ENCODE results near the gene CNTNAP2. TPM values are rescaled to one million over a fixed set of nuclear protein-coding genes. Genes with fewer than 3 reads are reported as not detected.

Gene CNTNAP2
- total and polyA plus RNA-seq, 2 experiments from 2014 or later: not detected

DNA sequence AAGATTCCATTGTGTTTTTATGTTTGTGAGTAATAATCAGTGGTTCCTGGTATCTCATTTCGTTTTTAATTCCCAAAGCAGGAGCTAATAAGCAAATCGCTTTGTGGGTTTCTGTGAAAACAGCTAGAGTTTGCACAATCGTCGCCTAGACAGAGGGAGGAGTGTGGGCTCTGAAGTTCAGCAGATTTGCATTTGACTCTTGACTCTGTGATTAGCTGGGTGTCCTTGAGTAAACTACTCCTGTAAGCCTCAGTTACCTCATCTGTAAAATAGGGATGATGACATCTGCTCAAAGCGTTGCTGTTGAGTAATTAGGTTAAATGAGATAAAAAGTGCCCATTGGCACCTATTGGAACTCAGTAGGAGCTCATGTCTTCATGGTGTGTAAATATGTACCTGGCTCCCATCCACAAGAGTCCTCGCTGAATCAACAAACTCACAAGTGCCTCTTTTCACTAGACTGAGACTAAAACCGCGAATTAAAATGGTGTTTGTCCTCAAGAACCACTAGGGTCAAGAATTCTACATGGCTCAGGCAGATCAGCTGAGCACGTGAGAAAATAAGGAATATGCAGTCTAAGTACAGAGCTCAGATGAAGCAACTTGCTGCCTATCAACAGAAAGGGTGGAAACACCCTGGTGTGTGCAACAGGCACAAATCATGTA is 2088.2 kb downstream of the CNTNAP2 start:
- no peak overlapping the region for H3K4me2 ChIP-seq (ENCODE audit: unreplicated experiment)
- 17 to 19% methylated on average over 9 of the region's 9 CpGs for WGBS, 2 experiments (ENCODE audit: low coverage in 1 of 2, low lambda C conversion rate in 2 of 2, missing lambda C conversion rate in 2 of 2)
- H3K79me2 ChIP-seq (ENCODE audit: insufficient read depth): no peaks in the 10 kb centered on the region
- H3K9me3 ChIP-seq (ENCODE audit: low read depth): no peaks in the 10 kb centered on the region
- no peaks in the 10 kb centered on the region for H3K36me3 ChIP-seq (ENCODE audit: low read depth)
- DNase-seq: no peak
- H3K27me3 ChIP-seq (replicated peaks; ENCODE audit: insufficient read depth): no peaks in the 10 kb centered on the region
- H4K20me1 ChIP-seq (ENCODE audit: insufficient read depth): no peaks in the 10 kb centered on the region
- TF ChIP-seq EZH2 (IDR thresholded peaks at IDR 0.05; ENCODE audit: insufficient read depth, poor library complexity, severe bottlenecking) (no peak), EZH2phosphoT487 (IDR thresholded peaks at IDR 0.05; ENCODE audit: insufficient read depth, low read depth) (no peak)
- H3K9ac ChIP-seq: no peak overlapping the region
- no peaks in the 10 kb centered on the region for H3K4me1 ChIP-seq (ENCODE audit: insufficient read depth)
- no peak overlapping the region for H2AFZ ChIP-seq
- in situ Hi-C loops (cut with MboI): no loop called here
- no peaks in the 10 kb centered on the region for H3F3A ChIP-seq (ENCODE audit: insufficient read depth)
- H3K27ac ChIP-seq: no peak overlapping the region
- no peaks in the 10 kb centered on the region for H3K9me2 ChIP-seq (ENCODE audit: insufficient read depth)
- no peak overlapping the region for H3K4me3 ChIP-seq

DNA sequence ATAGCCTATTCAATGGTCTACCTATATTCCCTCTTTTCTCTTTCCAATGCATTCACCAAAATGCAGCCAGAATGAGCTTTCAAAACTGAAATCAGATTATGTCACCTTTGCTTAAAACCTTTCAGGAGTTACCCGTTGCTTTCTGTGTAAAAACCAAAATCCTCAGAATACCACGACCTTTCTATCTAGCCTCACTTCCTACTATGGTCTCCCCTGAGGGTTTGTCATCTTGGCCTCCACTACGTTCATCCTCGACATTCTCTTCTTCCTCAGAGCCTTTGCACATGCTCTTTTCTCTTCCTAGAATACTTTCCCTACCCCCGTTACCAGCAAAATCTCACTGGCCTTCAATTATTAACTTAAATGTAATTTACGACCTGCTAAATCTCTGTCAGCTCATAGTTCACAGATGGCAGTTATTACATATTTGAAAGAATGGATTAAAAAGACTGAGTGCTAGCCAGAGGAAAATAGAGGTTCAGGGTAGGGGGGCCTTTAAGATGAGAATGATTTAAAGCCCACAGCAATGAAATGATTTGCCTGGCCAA is 2093.1 kb downstream of the CNTNAP2 start:
- H3K79me2 ChIP-seq (ENCODE audit: insufficient read depth): no peaks in the 10 kb centered on the region
- no peaks in the 10 kb centered on the region for H3K9me2 ChIP-seq (ENCODE audit: insufficient read depth)
- no peak for TF ChIP-seq EZH2 (IDR thresholded peaks at IDR 0.05; ENCODE audit: insufficient read depth, poor library complexity, severe bottlenecking)
- no peaks in the 10 kb centered on the region for H3K27me3 ChIP-seq (replicated peaks; ENCODE audit: insufficient read depth)
- no peak overlapping the region for H3K27ac ChIP-seq
- 7 to 9% methylated on average over 6 of the region's 6 CpGs for WGBS, 2 experiments (ENCODE audit: low coverage in 1 of 2, low lambda C conversion rate in 2 of 2, missing lambda C conversion rate in 2 of 2)
- H2AFZ ChIP-seq: no peak overlapping the region
- no peaks in the 10 kb centered on the region for H3F3A ChIP-seq (ENCODE audit: insufficient read depth)
- H3K9me3 ChIP-seq (ENCODE audit: low read depth): no peaks in the 10 kb centered on the region
- no peaks in the 10 kb centered on the region for H4K20me1 ChIP-seq (ENCODE audit: insufficient read depth)
- H3K4me2 ChIP-seq (ENCODE audit: unreplicated experiment): no peak overlapping the region
- no peak overlapping the region for H3K4me3 ChIP-seq
- DNase-seq: no peak
- no peaks in the 10 kb centered on the region for H3K36me3 ChIP-seq (ENCODE audit: low read depth)
- in situ Hi-C loops (cut with MboI): no loop called here
- H3K9ac ChIP-seq: no peak overlapping the region
- H3K4me1 ChIP-seq (ENCODE audit: insufficient read depth): no peaks in the 10 kb centered on the region

DNA sequence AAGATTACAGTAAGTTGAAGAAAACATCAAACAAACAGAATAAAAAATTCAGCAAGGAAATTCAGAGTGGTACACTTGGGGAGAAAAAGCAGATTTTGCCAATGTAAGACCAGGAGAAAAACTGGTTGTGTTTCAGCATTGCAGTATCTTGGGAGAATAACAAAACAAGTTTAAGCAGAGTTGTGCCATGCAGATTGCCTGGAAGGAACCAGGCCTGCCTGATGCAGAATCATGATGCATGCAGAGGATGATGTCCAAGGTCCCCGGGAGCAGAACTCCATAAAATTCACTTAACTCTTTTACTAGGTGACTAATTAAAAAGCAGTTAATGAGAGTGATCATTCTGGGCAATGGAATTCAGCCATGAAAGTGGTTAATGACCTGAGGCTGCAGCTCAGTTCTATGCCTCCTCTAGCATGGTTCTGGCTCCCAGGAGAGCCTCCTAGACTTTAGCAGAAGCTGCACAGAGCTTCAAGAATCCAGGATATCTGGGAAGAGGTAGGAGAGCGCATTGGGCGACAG is 2094.3 kb downstream of the CNTNAP2 start:
- H3F3A ChIP-seq (ENCODE audit: insufficient read depth): no peaks in the 10 kb centered on the region
- no peak for DNase-seq
- H3K9me2 ChIP-seq (ENCODE audit: insufficient read depth): no peaks in the 10 kb centered on the region
- in situ Hi-C loops (cut with MboI): no loop called here
- no peak overlapping the region for H3K27ac ChIP-seq
- no peak for TF ChIP-seq EZH2 (IDR thresholded peaks at IDR 0.05; ENCODE audit: insufficient read depth, poor library complexity, severe bottlenecking)
- TF ChIP-seq EZH2phosphoT487 (IDR thresholded peaks at IDR 0.05; ENCODE audit: insufficient read depth, low read depth): no peak
- no peak overlapping the region for H3K4me3 ChIP-seq
- H3K27me3 ChIP-seq (replicated peaks; ENCODE audit: insufficient read depth): no peaks in the 10 kb centered on the region
- no peaks in the 10 kb centered on the region for H3K9me3 ChIP-seq (ENCODE audit: low read depth)
- no peaks in the 10 kb centered on the region for H4K20me1 ChIP-seq (ENCODE audit: insufficient read depth)
- 29 to 35% methylated on average over 3 of the region's 3 CpGs for WGBS, 2 experiments (ENCODE audit: low coverage in 1 of 2, low lambda C conversion rate in 2 of 2, missing lambda C conversion rate in 2 of 2)
- H2AFZ ChIP-seq: no peak overlapping the region
- H3K4me2 ChIP-seq (ENCODE audit: unreplicated experiment): no peak overlapping the region
- no peak overlapping the region for H3K9ac ChIP-seq
- no peaks in the 10 kb centered on the region for H3K4me1 ChIP-seq (ENCODE audit: insufficient read depth)
- no peaks in the 10 kb centered on the region for H3K79me2 ChIP-seq (ENCODE audit: insufficient read depth)
- no peaks in the 10 kb centered on the region for H3K36me3 ChIP-seq (ENCODE audit: low read depth)

DNA sequence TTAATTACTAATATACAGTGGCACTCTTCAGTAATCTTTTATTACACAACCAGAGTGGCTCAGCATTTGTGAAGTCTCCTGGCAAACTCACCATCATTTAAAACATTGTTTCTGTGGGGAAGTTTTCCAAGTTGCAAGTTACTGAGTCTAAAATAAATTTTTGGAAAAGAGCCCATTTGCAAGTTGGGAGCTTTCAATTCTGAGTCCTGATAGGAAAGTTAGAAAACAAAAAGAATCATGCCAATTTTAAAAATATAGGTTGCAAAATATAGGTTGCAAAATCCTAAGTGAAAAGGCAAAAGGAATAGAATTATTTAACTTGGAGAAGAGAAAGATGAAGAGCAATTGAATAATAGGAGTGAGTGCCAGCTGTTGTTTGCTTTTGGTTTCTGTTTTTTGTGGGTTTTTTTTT is 2095.1 kb downstream of the CNTNAP2 start:
- no peaks in the 10 kb centered on the region for H3K79me2 ChIP-seq (ENCODE audit: insufficient read depth)
- no peak overlapping the region for H3K27ac ChIP-seq
- no peaks in the 10 kb centered on the region for H3K9me2 ChIP-seq (ENCODE audit: insufficient read depth)
- in situ Hi-C loops (cut with MboI): no loop called here
- no peak overlapping the region for H3K4me3 ChIP-seq
- no peaks in the 10 kb centered on the region for H3K36me3 ChIP-seq (ENCODE audit: low read depth)
- H3K4me2 ChIP-seq (ENCODE audit: unreplicated experiment): no peak overlapping the region
- H3F3A ChIP-seq (ENCODE audit: insufficient read depth): no peaks in the 10 kb centered on the region
- H3K9ac ChIP-seq: no peak overlapping the region
- TF ChIP-seq EZH2 (IDR thresholded peaks at IDR 0.05; ENCODE audit: insufficient read depth, poor library complexity, severe bottlenecking): no peak
- TF ChIP-seq EZH2phosphoT487 (IDR thresholded peaks at IDR 0.05; ENCODE audit: insufficient read depth, low read depth): no peak
- no peaks in the 10 kb centered on the region for H3K27me3 ChIP-seq (replicated peaks; ENCODE audit: insufficient read depth)
- no peak overlapping the region for H2AFZ ChIP-seq
- DNase-seq: no peak
- H4K20me1 ChIP-seq (ENCODE audit: insufficient read depth): no peaks in the 10 kb centered on the region
- no peaks in the 10 kb centered on the region for H3K4me1 ChIP-seq (ENCODE audit: insufficient read depth)
- no peaks in the 10 kb centered on the region for H3K9me3 ChIP-seq (ENCODE audit: low read depth)

All from GM23248 (cell line).